PFSK-1 (cell line): ENCODE data around the gene ELL.

Source experiments
- FOXP2 ChIP-seq: optimal IDR thresholded peaks from 2 replicates; pipeline ENCODE3; 2011; ENCODE audit warnings: borderline replicate concordance, control low read depth, inconsistent platforms; ENCODE audit not compliant: insufficient read depth; ENCODE audit errors: extremely low read length, extremely low read depth
- POLR2AphosphoS5 ChIP-seq: IDR thresholded peaks from 2 replicates; pipeline ENCODE4 v1.6.1; 2012; ENCODE audit warnings: low read depth, mild to moderate bottlenecking, control low read depth, low read length, moderate library complexity
- SIN3A ChIP-seq: IDR thresholded peaks from 2 replicates; pipeline ENCODE4 v1.6.1; 2012; ENCODE audit warnings: mild to moderate bottlenecking, low read length, moderate library complexity, borderline replicate concordance; ENCODE audit not compliant: insufficient read depth
- TAF1 ChIP-seq: IDR thresholded peaks from 2 replicates; pipeline ENCODE4 v1.6.1; 2012; ENCODE audit warnings: low read length, control low read depth, borderline replicate concordance; ENCODE audit not compliant: insufficient read depth
- TF ChIP-seq, protein P1 (sequence below), 2 experiments: IDR thresholded peaks; 2 replicates each; pipeline versions ENCODE4 v1.6.1 to v1.8.0; 2011 to 2012; ENCODE audit warnings: low read depth in 2 of 2, low read length in 2 of 2, control low read depth in 1 of 2, inconsistent platforms in 1 of 2, mild to moderate bottlenecking in 1 of 2, moderate library complexity in 1 of 2; ENCODE audit not compliant: insufficient read depth in 1 of 2

Gene ELL

GRCh38 chr19:18397242-18398202 lies 124.3 kb downstream of the ELL start, which contains the start of gene LRRC25:
TSS of gene LRRC25 (minus strand) at chr19:18397622. CDS start at chr19:18396963, 659 bp downstream.
- TF ChIP-seq, protein P1, sequence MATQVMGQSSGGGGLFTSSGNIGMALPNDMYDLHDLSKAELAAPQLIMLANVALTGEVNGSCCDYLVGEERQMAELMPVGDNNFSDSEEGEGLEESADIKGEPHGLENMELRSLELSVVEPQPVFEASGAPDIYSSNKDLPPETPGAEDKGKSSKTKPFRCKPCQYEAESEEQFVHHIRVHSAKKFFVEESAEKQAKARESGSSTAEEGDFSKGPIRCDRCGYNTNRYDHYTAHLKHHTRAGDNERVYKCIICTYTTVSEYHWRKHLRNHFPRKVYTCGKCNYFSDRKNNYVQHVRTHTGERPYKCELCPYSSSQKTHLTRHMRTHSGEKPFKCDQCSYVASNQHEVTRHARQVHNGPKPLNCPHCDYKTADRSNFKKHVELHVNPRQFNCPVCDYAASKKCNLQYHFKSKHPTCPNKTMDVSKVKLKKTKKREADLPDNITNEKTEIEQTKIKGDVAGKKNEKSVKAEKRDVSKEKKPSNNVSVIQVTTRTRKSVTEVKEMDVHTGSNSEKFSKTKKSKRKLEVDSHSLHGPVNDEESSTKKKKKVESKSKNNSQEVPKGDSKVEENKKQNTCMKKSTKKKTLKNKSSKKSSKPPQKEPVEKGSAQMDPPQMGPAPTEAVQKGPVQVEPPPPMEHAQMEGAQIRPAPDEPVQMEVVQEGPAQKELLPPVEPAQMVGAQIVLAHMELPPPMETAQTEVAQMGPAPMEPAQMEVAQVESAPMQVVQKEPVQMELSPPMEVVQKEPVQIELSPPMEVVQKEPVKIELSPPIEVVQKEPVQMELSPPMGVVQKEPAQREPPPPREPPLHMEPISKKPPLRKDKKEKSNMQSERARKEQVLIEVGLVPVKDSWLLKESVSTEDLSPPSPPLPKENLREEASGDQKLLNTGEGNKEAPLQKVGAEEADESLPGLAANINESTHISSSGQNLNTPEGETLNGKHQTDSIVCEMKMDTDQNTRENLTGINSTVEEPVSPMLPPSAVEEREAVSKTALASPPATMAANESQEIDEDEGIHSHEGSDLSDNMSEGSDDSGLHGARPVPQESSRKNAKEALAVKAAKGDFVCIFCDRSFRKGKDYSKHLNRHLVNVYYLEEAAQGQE (IDR thresholded peaks at IDR 0.05; ENCODE audit: insufficient read depth in 1 of 2, low read depth in 2 of 2, low read length in 2 of 2), result no peak
- no peak for TF ChIP-seq TAF1
- no peak for TF ChIP-seq POLR2AphosphoS5
- TF ChIP-seq FOXP2, result no peak

DNA sequence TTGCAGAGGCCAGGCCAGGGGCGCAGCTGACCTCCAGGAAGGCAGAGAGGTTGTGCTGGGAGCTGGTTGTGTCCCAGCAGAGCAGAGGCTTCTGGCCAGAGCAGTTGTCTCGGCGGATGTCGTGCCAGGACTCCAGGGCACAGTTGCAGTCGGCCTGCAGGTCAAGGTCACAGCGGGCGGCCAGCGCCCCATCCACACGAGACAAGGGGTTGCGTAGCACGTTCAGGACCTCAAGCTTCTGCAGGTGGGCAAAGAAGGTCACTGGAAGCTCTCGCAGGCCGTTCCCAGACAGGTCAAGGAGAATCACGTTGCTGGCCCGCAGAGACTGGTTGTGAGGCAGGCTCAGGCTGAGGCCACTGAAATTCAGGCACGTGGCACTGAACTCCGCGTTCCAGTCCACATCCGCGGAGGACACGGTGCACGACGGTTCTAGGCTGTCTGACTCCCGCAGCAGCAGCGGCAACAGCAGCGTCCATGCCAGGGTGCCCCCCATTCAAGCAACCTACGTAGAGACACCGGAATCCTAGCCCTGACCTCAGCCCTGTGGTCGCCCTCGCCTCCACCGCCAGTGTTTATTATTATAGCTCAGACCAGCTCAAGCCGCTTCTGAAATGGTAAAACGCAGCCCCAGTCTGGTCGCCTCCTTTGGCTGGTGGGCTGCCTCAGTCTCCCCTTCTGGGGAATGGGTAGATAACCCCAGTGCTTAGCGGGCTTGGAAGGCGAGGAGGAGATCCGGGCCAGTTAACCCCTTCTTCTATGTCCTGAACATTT lies 125.2 kb downstream of the ELL start:
- TF ChIP-seq SIN3A (no peak), TAF1 (no peak), FOXP2 (no peak), POLR2AphosphoS5 (no peak)
- TF ChIP-seq, protein P1 (IDR thresholded peaks at IDR 0.05; ENCODE audit: insufficient read depth in 1 of 2, low read depth in 2 of 2, low read length in 2 of 2), result no peak

GRCh38 chr19:18393836-18394235 lies 128.0 kb downstream of the ELL start:
- TF ChIP-seq FOXP2 (no peak), SIN3A (no peak)
- TF ChIP-seq, protein P1 (IDR thresholded peaks at IDR 0.05; ENCODE audit: insufficient read depth in 1 of 2, low read depth in 2 of 2, low read length in 2 of 2), result no peak

GRCh38 chr19:18392926-18393325 lies 128.9 kb downstream of the ELL start:
- TF ChIP-seq SIN3A (no peak), FOXP2 (no peak)
